Lower leg skin (tissue), 3 donors: ENCODE data around the gene FRY.

ENCODE experiments used
- POLR2A ChIP-seq, 2 donors: fragments of 450-650 bp; IDR thresholded peaks; one replicate each; pipeline ENCODE4 v1.6.1; 2016 to 2017; ENCODE audit warnings: antibody characterized with exemption in 2 of 2, mild to moderate bottlenecking in 1 of 2, moderate library complexity in 1 of 2
- TF ChIP-seq, protein P1 (sequence below), 3 donors: fragments of 450-650 bp; IDR thresholded peaks; one replicate each; pipeline ENCODE4 v1.5.1; 2016; ENCODE audit warnings: antibody characterized with exemption in 3 of 3, mild to moderate bottlenecking in 3 of 3, moderate library complexity in 2 of 3

DNA sequence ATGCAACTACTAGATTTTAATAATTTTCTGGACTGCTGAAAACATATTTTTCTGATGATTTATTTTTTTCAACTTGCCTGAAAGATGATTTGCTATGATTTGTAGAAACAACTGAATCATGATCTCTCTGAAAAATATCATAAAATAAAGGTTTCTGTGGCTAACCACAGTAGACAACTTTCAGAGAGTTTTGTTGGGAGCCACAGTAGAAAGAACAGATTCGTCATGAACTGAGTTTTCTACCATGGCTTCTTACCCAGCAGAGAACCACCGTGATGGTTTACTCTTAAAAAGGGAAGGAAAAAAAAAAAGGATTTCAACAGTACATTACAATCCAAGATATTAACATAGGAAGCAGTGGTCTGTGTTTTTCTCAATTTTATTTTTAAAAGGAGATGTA is 265.6 kb downstream of the FRY start:
- TF ChIP-seq, protein P1, sequence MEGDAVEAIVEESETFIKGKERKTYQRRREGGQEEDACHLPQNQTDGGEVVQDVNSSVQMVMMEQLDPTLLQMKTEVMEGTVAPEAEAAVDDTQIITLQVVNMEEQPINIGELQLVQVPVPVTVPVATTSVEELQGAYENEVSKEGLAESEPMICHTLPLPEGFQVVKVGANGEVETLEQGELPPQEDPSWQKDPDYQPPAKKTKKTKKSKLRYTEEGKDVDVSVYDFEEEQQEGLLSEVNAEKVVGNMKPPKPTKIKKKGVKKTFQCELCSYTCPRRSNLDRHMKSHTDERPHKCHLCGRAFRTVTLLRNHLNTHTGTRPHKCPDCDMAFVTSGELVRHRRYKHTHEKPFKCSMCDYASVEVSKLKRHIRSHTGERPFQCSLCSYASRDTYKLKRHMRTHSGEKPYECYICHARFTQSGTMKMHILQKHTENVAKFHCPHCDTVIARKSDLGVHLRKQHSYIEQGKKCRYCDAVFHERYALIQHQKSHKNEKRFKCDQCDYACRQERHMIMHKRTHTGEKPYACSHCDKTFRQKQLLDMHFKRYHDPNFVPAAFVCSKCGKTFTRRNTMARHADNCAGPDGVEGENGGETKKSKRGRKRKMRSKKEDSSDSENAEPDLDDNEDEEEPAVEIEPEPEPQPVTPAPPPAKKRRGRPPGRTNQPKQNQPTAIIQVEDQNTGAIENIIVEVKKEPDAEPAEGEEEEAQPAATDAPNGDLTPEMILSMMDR (IDR thresholded peaks at IDR 0.05), result no peak
- TF ChIP-seq POLR2A (IDR thresholded peaks at IDR 0.05), result no peak
